Measurements from ENCODE around the gene HTT. TPM values are rescaled to one million over a fixed set of nuclear protein-coding genes. Genes with fewer than 3 reads are reported as not detected.

HTT gene
- total and polyA plus RNA-seq, 9 of the 15 experiments (the other 6 are each of a cell fraction or from before 2014, with no cell fraction given): 0.66 to 31.6 (median 14.7) TPM

GRCh38 chr4:3106339-3107186 is 32.1 kb downstream of the HTT start (continued):
- TF ChIP-seq REST (IDR thresholded peaks at IDR 0.05; ENCODE audit: borderline replicate concordance) (peak; percentile 78), REST (CRISPR knock-in tag; IDR thresholded peaks at IDR 0.05; ENCODE audit: low read depth) (no peak), SNRNP70 (optimal IDR thresholded peaks at IDR 0.05; ENCODE audit: low read depth, low read length) (no peak), NR4A1 (CRISPR knock-in tag; IDR thresholded peaks at IDR 0.05) (no peak), NR4A1 (tag; IDR thresholded peaks at IDR 0.05) (no peak), TARDBP (IDR thresholded peaks at IDR 0.05) (0 out of 2 replicates have a peak, but pooled peaks have one; percentile 36), NR1H2 (CRISPR knock-in tag; IDR thresholded peaks at IDR 0.05) (no peak), ETS1 (conservative IDR thresholded peaks at IDR 0.05; ENCODE audit: control insufficient read depth, low read depth, low read length) (no peak), PHF8 (IDR thresholded peaks at IDR 0.05; ENCODE audit: borderline replicate concordance, low read length) (no peak), EWSR1 (IDR thresholded peaks at IDR 0.05; ENCODE audit: borderline replicate concordance, low read depth, partially characterized antibody) (no peak), CHCHD3 (CRISPR knock-in tag; IDR thresholded peaks at IDR 0.05) (no peak), MEIS2 (IDR thresholded peaks at IDR 0.05; ENCODE audit: partially characterized antibody) (peak; percentile 62), EP300 (IDR thresholded peaks at IDR 0.05; ENCODE audit: low read length) (0 out of 2 replicates have a peak, but pooled peaks have one; percentile 7), FOXA1 (IDR thresholded peaks at IDR 0.05; ENCODE audit: borderline replicate concordance) (no peak), ZNF263 (CRISPR knock-in tag; IDR thresholded peaks at IDR 0.05; ENCODE audit: borderline replicate concordance) (peak; percentile 50; the same call in 1 of the 2 replicates), HNRNPLL (IDR thresholded peaks at IDR 0.05; ENCODE audit: low read depth, low read length, poor library complexity, severe bottlenecking) (no peak), BMI1 (IDR thresholded peaks at IDR 0.05; ENCODE audit: low read length) (no peak)
- TF ChIP-seq, protein P1, sequence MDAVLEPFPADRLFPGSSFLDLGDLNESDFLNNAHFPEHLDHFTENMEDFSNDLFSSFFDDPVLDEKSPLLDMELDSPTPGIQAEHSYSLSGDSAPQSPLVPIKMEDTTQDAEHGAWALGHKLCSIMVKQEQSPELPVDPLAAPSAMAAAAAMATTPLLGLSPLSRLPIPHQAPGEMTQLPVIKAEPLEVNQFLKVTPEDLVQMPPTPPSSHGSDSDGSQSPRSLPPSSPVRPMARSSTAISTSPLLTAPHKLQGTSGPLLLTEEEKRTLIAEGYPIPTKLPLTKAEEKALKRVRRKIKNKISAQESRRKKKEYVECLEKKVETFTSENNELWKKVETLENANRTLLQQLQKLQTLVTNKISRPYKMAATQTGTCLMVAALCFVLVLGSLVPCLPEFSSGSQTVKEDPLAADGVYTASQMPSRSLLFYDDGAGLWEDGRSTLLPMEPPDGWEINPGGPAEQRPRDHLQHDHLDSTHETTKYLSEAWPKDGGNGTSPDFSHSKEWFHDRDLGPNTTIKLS (IDR thresholded peaks at IDR 0.05; ENCODE audit: borderline replicate concordance, low read depth): no peak
